ENCODE data around the gene GID8. TPM values are rescaled to one million over a fixed set of nuclear protein-coding genes. Genes with fewer than 3 reads are reported as not detected.

The GID8 gene
- total RNA-seq, 1 donor from 2014 or later = 69.2 TPM

DNA sequence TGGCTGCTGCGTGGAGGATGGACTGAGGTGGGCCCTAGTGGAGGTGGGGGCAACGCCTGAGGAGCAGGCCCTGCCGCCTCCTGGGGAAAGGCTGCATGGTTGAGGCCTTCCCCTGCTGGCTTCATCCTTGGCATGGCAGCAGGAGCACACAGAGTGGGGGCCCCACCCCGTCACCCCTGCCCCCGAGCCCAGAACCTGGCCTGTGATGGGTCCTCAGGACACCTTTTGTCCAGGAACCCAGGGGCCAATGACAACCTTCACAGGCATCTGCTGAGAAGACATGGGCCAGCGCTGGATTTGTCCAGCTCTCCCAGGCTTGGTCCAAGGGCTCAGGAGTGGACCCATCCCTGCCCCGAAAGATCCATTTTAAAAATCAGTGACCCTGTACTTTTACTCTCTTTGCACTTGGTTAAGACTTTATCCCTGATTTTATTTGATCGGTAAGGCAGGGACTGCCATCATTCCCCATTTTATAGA lies 14.0 kb downstream of the GID8 start:
- H3K27me3 ChIP-seq (ENCODE audit: control insufficient read depth, insufficient read depth, low read length) = no peaks in the 10 kb centered on the region
- TF ChIP-seq, protein P1, sequence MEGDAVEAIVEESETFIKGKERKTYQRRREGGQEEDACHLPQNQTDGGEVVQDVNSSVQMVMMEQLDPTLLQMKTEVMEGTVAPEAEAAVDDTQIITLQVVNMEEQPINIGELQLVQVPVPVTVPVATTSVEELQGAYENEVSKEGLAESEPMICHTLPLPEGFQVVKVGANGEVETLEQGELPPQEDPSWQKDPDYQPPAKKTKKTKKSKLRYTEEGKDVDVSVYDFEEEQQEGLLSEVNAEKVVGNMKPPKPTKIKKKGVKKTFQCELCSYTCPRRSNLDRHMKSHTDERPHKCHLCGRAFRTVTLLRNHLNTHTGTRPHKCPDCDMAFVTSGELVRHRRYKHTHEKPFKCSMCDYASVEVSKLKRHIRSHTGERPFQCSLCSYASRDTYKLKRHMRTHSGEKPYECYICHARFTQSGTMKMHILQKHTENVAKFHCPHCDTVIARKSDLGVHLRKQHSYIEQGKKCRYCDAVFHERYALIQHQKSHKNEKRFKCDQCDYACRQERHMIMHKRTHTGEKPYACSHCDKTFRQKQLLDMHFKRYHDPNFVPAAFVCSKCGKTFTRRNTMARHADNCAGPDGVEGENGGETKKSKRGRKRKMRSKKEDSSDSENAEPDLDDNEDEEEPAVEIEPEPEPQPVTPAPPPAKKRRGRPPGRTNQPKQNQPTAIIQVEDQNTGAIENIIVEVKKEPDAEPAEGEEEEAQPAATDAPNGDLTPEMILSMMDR (IDR thresholded peaks at IDR 0.05; ENCODE audit: insufficient read depth, low read length, severe bottlenecking) = no peak
- DNase-seq (ENCODE audit: low read depth) (no peak), FAIRE-seq (no peak)
- peaks cover 4% of the 10 kb centered on the region for H3K36me3 ChIP-seq (ENCODE audit: control insufficient read depth, insufficient read depth, low read length)
- no peak overlapping the region for H3K4me3 ChIP-seq (ENCODE audit: low read depth, low read length)

DNA sequence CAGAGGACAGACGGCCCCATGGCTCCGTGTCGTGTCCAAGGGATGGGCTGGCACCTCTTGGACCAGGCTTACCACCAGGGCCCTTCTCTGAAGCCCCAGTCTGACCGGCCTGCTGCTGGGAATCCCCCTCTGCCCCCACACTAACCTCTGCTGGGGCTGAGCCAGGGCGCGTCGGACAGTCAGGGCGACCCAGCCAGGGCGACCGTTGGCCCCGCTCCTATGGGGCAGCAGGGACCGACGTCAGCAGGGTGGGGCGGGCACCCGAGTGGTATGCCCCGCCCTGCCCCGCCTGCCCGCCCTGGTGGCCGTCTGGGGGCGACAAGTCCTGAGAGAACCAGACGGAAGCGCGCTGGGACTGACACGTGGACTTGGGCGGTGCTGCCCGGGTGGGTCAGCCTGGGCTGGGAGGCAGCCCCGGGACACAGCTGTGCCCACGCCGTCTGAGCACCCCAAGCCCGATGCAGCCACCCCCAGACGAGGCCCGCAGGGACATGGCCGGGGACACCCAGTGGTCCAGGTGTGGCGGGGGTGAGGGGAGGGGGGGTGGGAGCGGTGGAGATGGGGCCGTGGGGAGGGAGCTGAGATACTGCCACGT lies 14.5 kb downstream of the GID8 start, which contains the start of gene SLC17A9:
SLC17A9 (plus strand) TSS at position 337 of the 595 bp plus-strand sequence; CDS start at position 459, 122 bp downstream.
- DNase-seq (ENCODE audit: low read depth) (no peak), FAIRE-seq (no peak)
- no peaks in the 10 kb centered on the region for H3K27me3 ChIP-seq (ENCODE audit: control insufficient read depth, insufficient read depth, low read length)
- no peak within 1 kb of the TSS for H3K4me3 ChIP-seq (ENCODE audit: low read depth, low read length)
- H3K36me3 ChIP-seq (ENCODE audit: control insufficient read depth, insufficient read depth, low read length) = peaks cover 4% of the 10 kb centered on the region
- TF ChIP-seq, protein P1 (IDR thresholded peaks at IDR 0.05; ENCODE audit: insufficient read depth, low read length, severe bottlenecking) = no peak

DNA sequence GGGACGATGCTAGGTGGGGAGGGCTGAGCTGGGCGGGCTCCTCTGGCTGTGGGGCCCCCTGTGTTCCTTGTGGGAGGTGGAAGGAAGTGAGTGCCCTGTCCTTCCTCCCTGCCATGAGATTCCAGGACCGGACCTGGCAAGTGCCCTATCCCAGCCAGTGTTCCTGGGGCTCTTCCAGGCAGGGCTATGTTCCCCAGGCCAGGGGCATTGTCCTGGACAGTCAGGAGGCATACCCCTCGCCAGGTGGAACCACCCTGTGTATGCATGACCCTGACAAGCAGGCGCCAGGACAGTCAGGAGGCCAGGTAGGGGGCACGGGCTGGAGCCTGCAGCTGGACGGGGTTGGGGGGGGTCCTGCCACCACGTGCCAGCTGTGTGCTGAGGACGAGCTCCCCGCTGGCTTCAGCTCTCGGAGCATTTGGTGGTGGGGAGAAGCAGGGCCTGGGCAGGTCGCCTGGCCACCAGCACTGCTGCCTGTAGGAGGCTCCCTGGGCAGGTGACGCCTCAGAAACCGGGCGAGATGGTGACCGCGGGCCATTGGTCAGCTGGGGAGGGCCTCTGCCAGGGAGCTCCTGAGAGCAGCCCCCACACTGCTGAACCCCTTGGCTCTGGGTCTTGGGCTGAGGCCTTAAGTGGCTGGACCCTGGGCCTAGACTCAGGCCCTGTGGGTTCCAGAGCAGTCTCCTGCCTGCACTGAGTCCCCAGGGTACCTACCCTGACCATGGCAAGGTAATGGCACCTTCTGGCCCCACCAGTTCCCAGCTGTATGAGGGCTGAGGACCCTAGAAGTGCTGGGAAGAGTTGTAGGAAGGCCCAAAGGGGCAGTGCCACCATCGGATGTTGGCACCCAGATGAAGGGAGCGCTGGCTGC lies 15.3 kb downstream of the GID8 start:
- peaks cover 4% of the 10 kb centered on the region for H3K36me3 ChIP-seq (ENCODE audit: control insufficient read depth, insufficient read depth, low read length)
- no peaks in the 10 kb centered on the region for H3K27me3 ChIP-seq (ENCODE audit: control insufficient read depth, insufficient read depth, low read length)
- H3K4me3 ChIP-seq (ENCODE audit: low read depth, low read length) = no peak overlapping the region
- TF ChIP-seq, protein P1 (IDR thresholded peaks at IDR 0.05; ENCODE audit: insufficient read depth, low read length, severe bottlenecking) = no peak
- FAIRE-seq = no peak
- no peak for DNase-seq (ENCODE audit: low read depth)

DNA sequence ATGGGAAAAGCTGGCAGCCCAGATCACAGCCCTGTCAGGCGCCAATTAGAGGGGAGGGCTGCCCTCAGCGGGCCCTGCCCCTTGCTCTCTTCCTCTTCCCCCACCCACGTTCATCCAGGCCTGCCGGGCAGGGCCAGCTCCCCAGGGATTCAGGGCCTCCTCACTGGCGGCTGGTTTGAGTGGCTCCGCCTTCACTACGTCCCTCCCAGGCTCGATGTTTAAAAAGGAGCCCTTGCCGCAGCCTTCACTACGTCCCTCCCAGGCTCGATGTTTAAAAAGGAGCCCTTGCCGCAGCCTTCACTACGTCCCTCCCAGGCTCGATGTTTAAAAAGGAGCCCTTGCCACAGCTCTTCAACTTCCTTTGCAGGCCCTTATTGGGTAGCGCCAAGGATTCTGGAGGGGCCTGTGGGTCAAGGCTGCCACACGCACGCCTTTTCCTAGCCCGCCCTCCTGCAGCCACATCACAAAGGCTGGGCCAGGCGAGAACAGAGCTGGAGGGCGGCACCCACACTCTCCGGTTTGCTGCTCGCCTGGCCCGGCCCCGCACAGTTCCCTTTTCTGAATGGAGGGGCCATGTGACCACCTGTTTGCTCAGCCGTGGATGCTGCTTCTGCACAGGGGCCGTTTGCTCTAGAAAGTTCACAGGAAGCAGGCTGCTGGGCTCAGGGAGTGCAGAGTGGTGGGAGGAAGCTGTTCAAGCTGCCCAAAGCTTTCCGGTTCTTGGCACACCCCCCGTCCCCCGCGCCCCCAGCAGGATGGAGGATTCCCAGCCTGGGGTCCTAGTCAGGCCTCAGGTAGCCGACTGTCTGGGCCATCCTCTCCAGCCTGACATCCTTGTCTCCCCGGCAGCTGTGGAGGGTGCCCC lies 16.1 kb downstream of the GID8 start:
- H3K36me3 ChIP-seq (ENCODE audit: control insufficient read depth, insufficient read depth, low read length) = peaks cover 2% of the 10 kb centered on the region
- no peaks in the 10 kb centered on the region for H3K27me3 ChIP-seq (ENCODE audit: control insufficient read depth, insufficient read depth, low read length)
- H3K4me3 ChIP-seq (ENCODE audit: low read depth, low read length) = no peak overlapping the region
- TF ChIP-seq, protein P1 (IDR thresholded peaks at IDR 0.05; ENCODE audit: insufficient read depth, low read length, severe bottlenecking) = no peak
- no peak for FAIRE-seq
- peak; percentile 7 for DNase-seq (ENCODE audit: low read depth)

DNA sequence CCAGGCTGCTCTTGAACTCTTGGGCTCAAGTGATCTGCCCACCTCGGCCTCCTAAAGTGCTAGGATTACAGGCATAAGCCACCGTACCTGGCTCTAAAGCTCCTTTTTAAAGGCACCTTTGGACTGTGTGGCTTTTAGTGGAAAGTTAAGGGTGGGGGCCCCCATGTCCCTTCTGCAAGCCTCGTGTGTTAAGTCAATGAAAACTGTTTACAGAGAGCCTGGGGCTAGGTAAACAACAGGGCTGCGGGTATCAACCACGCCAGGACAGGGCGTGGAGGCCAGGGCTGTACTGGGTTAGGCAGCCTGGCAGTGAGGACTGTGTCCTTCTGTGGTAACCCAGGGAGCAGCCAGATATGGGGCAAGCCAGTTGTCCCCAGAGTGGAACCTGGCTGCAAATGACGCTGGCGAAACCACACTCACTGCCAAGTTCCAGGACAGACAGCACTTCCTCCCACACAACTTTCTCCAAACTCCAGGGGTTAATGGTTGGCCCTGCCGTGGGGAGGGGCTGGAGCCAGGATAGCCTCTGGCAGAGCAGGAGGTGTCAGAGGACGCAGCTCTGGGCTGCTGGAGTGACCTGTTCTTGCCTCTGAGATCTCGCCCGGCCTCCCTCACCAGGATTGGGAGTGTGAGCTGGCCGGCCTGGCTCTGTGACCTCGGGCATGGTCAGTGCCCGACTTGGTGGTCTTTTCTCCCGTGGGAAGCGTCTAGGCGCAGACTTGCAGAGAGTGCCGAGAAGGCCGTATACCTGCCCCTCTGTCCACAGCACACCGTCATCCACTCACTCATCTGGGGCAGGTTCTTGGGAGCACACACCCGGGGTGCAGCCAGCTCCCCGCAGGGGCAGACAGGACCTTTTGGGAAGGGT lies 17.8 kb downstream of the GID8 start:
- TF ChIP-seq, protein P1 (IDR thresholded peaks at IDR 0.05; ENCODE audit: insufficient read depth, low read length, severe bottlenecking) = no peak
- Histone ChIP-seq H3K36me3 (ENCODE audit: control insufficient read depth, insufficient read depth, low read length) (no peaks in the 10 kb centered on the region), H3K27me3 (ENCODE audit: control insufficient read depth, insufficient read depth, low read length) (no peaks in the 10 kb centered on the region), H3K4me3 (ENCODE audit: low read depth, low read length) (no peak overlapping the region)
- no peak for FAIRE-seq
- no peak for DNase-seq (ENCODE audit: low read depth)

Data from bronchial epithelial cell (primary cell).